Epithelial cell of proximal tubule (primary cell): ENCODE data around the gene CCDC178. TPM values are rescaled to one million over a fixed set of nuclear protein-coding genes. Genes with fewer than 3 reads are reported as not detected.

Source experiments
- DNase-seq: peaks from one replicate; pipeline ENCODE4 v3.0.0-alpha.2; 2011; ENCODE audit warnings: low read depth
- H3K4me3 ChIP-seq: 2 replicates; pipeline ENCODE4 v1.5.1; 2011; ENCODE audit warnings: low read depth, mild to moderate bottlenecking, low read length
- total RNA-seq: library from RNA; depleted of rRNA; stranded (reverse); fragments of >200 nt; gene quantifications from 2 replicates; pipeline ENCODE4 v1.2.3, GENCODE V29; 2015
- TF ChIP-seq, protein P1 (sequence below): conservative IDR thresholded peaks from 2 replicates; pipeline ENCODE4 v1.5.1; 2012; ENCODE audit warnings: low read depth, mild to moderate bottlenecking, low read length

The CCDC178 gene
- total RNA-seq, 1 donor from 2014 or later = not detected

GRCh38 chr18:33146014-33146413 is 294.5 kb downstream of the CCDC178 start:
- H3K4me3 ChIP-seq = no peak overlapping the region
- DNase-seq = no peak
- TF ChIP-seq, protein P1, sequence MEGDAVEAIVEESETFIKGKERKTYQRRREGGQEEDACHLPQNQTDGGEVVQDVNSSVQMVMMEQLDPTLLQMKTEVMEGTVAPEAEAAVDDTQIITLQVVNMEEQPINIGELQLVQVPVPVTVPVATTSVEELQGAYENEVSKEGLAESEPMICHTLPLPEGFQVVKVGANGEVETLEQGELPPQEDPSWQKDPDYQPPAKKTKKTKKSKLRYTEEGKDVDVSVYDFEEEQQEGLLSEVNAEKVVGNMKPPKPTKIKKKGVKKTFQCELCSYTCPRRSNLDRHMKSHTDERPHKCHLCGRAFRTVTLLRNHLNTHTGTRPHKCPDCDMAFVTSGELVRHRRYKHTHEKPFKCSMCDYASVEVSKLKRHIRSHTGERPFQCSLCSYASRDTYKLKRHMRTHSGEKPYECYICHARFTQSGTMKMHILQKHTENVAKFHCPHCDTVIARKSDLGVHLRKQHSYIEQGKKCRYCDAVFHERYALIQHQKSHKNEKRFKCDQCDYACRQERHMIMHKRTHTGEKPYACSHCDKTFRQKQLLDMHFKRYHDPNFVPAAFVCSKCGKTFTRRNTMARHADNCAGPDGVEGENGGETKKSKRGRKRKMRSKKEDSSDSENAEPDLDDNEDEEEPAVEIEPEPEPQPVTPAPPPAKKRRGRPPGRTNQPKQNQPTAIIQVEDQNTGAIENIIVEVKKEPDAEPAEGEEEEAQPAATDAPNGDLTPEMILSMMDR = no peak

GRCh38 chr18:33135951-33136660 is 304.4 kb downstream of the CCDC178 start:
- TF ChIP-seq, protein P1 = no peak
- no peak for DNase-seq
- H3K4me3 ChIP-seq = no peak overlapping the region

- DNase-seq = no peak
- TF ChIP-seq, protein P1 = no peak
- no peak overlapping the region for H3K4me3 ChIP-seq
Observed at GRCh38 chr18:33132657-33133056, 307.9 kb downstream of the CCDC178 start.

- TF ChIP-seq, protein P1 = no peak
- no peak for DNase-seq
- H3K4me3 ChIP-seq = no peak overlapping the region
Observed at GRCh38 chr18:33128581-33128980, 311.9 kb downstream of the CCDC178 start.

GRCh38 chr18:33123862-33124518 is 316.5 kb downstream of the CCDC178 start:
- no peak overlapping the region for H3K4me3 ChIP-seq
- TF ChIP-seq, protein P1 = no peak
- no peak for DNase-seq

DNA sequence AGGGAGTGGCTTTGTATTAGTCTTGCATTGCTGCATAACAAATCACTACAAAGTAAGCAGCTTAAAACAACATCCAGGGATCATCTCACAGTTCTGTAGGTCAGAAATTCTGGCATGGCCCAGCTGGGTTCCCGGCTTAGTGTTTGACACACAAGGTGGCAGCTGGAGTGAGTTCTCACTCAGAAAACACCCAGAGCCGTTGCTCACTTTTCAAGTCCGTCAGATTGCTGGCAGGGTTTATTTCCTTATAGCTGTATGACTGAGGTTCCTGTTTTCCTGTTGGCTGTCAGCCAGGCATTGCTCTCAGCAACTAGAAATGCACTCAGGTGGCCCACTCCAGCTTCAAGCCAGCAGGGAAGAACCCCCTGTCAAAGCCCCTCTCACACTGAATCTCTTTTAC is 324.1 kb downstream of the CCDC178 start:
- no peak overlapping the region for H3K4me3 ChIP-seq
- DNase-seq = peak; percentile 19
- TF ChIP-seq, protein P1 = no peak

DNA sequence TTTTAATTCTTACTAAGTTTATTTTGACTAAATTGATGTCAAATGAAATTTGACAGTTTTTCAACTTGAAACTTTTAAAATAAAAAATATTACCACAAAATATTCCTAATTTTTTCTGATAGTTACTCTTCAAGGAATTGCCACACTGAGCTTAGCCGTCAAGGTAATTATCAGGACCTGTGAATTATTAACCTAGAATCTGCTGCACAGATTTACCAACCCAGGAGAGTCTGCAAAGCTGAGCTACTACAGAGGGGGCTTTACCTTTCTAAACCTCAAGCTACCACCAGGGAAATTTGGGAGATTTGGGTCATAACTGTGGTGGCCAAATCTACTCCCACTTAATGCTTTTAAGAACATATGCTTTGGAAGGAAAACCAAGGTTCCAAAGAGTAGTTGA is 324.6 kb downstream of the CCDC178 start:
- peak; percentile 4 for DNase-seq
- TF ChIP-seq, protein P1 = no peak
- no peak overlapping the region for H3K4me3 ChIP-seq
